Esophagus (tissue), 2 donors: ENCODE measurements around the gene TSC1. TPM values are rescaled to one million over a fixed set of nuclear protein-coding genes. Genes with fewer than 3 reads are reported as not detected.
"Not testable (repeated sequence)": the region's sequence is repeated elsewhere in the genome, so short reads cannot be mapped to it uniquely, and the experiment has no call there.

Experiments
- H3K27ac ChIP-seq, 2 donors: one replicate each; pipeline ENCODE4 v1.5.1; 2013; ENCODE audit warnings: low read depth in 2 of 2, mild to moderate bottlenecking in 2 of 2, inconsistent platforms in 1 of 2, low read length in 1 of 2, moderate library complexity in 1 of 2
- H3K27me3 ChIP-seq, 2 donors: one replicate each; pipeline ENCODE4 v1.6.1; 2013; ENCODE audit warnings: low read length in 2 of 2, control low read depth in 1 of 2, mild to moderate bottlenecking in 1 of 2; ENCODE audit not compliant: insufficient read depth in 2 of 2, control insufficient read depth in 1 of 2
- H3K36me3 ChIP-seq, 2 donors: one replicate each; pipeline ENCODE4 v1.6.1; 2013; ENCODE audit warnings: low read length in 1 of 2; ENCODE audit not compliant: control insufficient read depth in 2 of 2, insufficient read depth in 2 of 2
- H3K4me1 ChIP-seq, 2 donors: one replicate each; pipeline ENCODE4 v1.6.1; 2013; ENCODE audit warnings: low read length in 1 of 2; ENCODE audit not compliant: control insufficient read depth in 2 of 2, insufficient read depth in 2 of 2
- H3K4me3 ChIP-seq, 2 donors: one replicate each; pipeline ENCODE4 v1.5.1; 2013; ENCODE audit warnings: low read length in 2 of 2, mild to moderate bottlenecking in 2 of 2, low read depth in 1 of 2, moderate library complexity in 1 of 2
- H3K9me3 ChIP-seq, 2 donors: one replicate each; pipeline ENCODE4 v1.6.1; 2013; ENCODE audit warnings: mild to moderate bottlenecking in 2 of 2, low read depth in 1 of 2, low read length in 1 of 2, moderate library complexity in 1 of 2; ENCODE audit not compliant: control insufficient read depth in 2 of 2, insufficient read depth in 1 of 2
- WGBS, 2 donors: extraction: QIAGEN DNeasy Blood & Tissue Kit; methylation state at CpG; one replicate each; pipeline ENCODE4 v1.1.7; 2013; 5-methylcytosine and 5-hydroxymethylcytosine counted together
- polyA plus RNA-seq, 2 donors: library from polyadenylated mRNA; stranded (reverse); fragments of 200-250 nt; gene quantifications; one replicate each; pipeline ENCODE4 v1.2.3, GENCODE V29; 2013
- donor health status: healthy with polysubstance abuse.
- donor health status: Bipolar disorder and iron deficiency.

TSC1 gene
- polyA plus RNA-seq = 10 to 100 TPM in 1 of 2 donors, 1 to 10 TPM in 1; 8.9 to 14.3 TPM

DNA sequence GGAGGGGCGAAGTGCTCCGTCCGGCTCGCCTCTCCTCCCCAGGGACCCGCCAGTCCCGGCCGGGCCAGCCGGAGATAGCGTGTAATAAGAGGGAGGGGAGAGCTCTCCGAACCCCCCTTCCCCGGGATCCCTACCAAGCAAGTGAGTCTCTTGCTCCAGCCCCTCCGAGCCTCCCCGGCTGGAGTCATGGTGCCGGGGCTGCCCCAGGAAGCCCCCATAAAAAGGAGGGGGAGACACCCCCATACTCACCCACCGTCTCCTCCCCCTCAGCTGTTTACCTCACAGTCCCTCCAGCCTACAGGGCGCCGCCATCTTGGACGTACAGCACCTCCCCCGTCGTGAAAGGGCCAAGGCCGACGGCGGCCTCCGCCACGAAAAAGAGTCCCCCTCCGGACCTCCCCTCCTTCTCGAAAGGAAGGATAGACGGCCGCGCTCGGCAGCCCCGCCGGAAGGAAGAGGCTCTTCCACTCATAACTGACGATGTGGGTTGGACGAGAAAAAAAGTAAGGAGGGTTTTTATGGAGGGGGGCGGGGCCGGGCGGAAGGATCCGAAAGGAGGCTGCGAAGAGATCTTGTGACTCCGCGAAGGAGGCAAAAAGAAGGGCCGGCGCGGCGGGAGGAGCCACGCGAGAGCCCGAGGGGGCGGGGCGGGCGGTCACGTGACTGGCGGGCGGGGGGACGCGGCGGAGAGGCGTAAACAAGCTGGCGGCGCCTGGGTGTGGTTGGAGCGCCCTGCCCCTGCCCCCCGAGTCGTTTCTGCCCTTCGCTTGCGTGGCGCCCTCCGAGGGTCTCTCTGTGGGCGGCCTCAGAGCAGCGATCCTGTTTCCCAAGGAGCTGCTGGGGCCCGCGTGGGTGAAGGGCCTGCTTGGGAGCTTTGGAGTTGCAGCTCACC is at the start of gene TSC1:
Gene TSC1 (minus strand): TSS at position 323 of the 892 bp plus-strand sequence. CDS start 15,744 bp downstream, outside the sequence.
- Histone ChIP-seq H3K4me1 (peaks cover 0 to 3% of the 10 kb centered on the region in 2 donors), H3K9me3 (no peaks in the 10 kb centered on the region), H3K27me3 (no peaks in the 10 kb centered on the region), H3K27ac (peak within 1 kb of the TSS; percentile 92 to 96), H3K4me3 (peak within 1 kb of the TSS; percentile 82 to 89), H3K36me3 (no peaks in the 10 kb centered on the region)
- 0% methylated on average over 58 to 72 of the region's 72 CpGs for WGBS, 2 donors

DNA sequence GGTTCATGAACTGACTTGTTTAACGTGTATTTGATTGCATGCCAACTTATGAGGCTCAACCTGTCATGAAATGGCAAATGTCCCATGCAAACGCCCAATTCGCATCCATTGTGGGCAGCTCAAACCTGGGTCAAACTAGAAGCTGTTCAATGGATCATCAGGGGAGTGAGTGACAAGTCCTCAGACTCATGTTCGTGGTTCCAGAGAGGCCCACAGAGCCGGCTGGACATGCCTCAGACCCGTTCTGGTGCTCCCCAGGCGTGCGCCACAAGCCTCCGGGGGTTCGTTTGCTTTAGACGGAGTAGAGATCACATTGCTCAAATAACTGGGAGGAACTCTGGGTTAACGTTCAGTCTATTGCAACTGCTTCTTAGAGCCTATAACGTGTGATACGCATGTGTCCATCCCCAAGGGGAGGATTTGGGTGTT is 49.1 kb upstream of the TSC1 start:
- Histone ChIP-seq H3K4me1 (peaks cover 5 to 11% of the 10 kb centered on the region in 2 donors), H3K36me3 (no peaks in the 10 kb centered on the region), H3K9me3 (no peaks in the 10 kb centered on the region), H3K27ac (peak overlapping the region; percentile 91 to 97), H3K27me3 (no peaks in the 10 kb centered on the region), H3K4me3 (no peak overlapping the region)
- 34 to 44% methylated on average over 14 of the region's 14 CpGs for WGBS, 2 donors

DNA sequence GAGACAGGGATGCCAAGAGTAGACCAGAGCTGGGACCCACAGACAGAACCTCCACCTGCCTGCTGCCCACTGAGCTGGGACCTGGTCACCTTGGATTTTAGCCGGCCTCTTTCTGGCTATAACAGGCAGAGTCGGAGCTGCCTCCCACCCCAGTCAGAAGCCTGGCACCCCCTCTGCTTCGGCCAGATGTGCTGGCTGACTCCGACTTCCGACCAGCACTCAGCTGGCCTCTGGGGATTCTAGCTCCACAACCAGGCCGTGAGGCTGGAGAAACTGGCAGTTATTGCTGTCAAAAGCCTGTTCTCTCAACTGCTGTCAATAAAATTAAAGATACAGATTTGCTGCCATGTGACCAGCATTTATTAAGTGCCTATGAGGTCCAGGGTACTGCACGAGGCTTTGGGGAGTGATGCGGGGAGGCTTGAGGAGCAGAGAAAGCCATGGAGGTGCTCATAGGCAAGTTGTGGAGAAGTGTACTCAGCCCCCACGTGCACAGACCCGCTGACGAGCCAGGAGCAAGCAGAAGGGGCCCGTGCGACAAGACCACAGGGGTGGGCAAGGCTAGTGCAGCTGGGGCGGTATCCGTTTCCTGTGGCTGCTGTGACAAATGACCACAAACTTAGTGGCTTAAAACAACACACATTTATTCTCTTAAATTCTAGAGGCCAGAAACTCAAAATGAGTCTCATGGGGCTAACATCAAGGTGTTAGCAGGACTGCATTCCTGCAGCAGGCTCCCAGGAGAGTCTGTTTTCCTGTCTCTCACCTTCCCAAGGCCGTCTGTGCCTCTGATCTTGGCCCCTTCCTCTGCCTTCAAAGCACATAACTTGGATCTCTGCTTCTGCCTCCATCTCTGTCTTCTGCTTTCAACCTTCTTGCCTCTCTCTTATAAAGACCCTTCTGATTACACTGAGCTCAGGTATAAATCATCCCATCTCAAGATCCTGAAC is 47.2 kb upstream of the TSC1 start:
- 52 to 56% methylated on average over 16 of the region's 16 CpGs for WGBS, 2 donors
- Histone ChIP-seq H3K4me3 (no peak overlapping the region), H3K27me3 (no peaks in the 10 kb centered on the region), H3K4me1 (peaks cover 5 to 13% of the 10 kb centered on the region in 2 donors), H3K9me3 (no peaks in the 10 kb centered on the region), H3K36me3 (no peaks in the 10 kb centered on the region), H3K27ac (no peak overlapping the region)

DNA sequence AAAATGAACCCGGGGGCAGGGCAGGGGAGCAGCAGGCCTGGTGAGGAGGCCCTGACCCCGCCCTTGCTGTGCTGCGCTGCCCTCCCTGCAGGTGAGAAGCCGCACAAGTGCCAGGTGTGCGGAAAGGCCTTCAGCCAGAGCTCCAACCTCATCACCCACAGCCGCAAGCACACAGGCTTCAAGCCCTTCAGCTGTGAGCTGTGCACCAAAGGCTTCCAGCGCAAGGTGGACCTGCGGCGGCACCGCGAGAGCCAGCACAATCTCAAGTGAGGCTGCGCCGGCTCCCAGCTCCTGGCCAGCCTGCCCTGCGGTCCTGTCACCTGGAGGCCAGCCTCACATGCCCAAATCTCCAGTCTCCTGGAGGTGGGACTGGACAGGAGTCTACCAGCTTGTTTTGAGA is 46.4 kb upstream of the TSC1 start:
- no peaks in the 10 kb centered on the region for H3K27me3 ChIP-seq
- no peaks in the 10 kb centered on the region for H3K9me3 ChIP-seq
- 88 to 96% methylated on average over 13 to 14 of the region's 14 CpGs for WGBS, 2 donors

GRCh38 chr9:132989998-132990557 is 45.7 kb upstream of the TSC1 start:
- not testable (repeated sequence) for H3K36me3 ChIP-seq, H3K4me3 ChIP-seq, H3K9me3 ChIP-seq, H3K27ac ChIP-seq, H3K27me3 ChIP-seq
- 69 to 71% methylated on average over 4 of the region's 4 CpGs for WGBS, 2 donors
- peaks cover 5 to 13% of the 10 kb centered on the region in 2 donors for H3K4me1 ChIP-seq

More for the DNA sequence above, 46.4 kb upstream of the TSC1 start:
- no peaks in the 10 kb centered on the region for H3K36me3 ChIP-seq
- peaks cover 5 to 15% of the 10 kb centered on the region in 2 donors for H3K4me1 ChIP-seq
- H3K27ac ChIP-seq = no peak overlapping the region
- no peak overlapping the region for H3K4me3 ChIP-seq

DNA sequence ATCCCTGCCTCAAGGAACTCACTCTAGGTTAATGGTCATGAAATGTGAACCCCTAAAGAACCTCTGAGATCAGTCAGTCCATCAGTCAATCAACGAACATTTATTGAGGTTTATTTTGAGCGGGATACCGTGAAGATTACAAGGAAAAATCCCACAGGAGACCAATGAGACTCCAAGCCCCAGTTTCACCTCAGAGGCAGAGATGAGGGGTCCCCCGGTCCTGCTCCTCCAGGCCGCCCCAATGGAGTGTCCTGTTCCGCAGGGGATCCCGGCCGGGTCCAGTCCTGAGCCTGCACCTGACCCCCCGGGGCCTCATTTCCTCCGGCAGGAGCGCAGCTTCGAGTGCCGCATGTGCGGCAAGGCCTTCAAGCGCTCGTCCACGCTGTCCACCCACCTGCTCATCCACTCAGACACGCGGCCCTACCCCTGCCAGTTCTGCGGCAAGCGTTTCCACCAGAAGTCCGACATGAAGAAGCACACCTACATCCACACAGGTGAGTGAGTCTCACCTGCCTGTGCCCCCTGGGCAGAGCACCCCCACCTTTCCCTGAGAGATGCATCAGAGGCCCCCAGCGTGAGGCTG is 45.1 kb upstream of the TSC1 start:
- H3K27ac ChIP-seq = no peak overlapping the region
- H3K4me1 ChIP-seq = peaks cover 0 to 7% of the 10 kb centered on the region in 2 donors
- 81 to 83% methylated on average over 23 of the region's 23 CpGs for WGBS, 2 donors
- H3K9me3 ChIP-seq = no peaks in the 10 kb centered on the region
- no peaks in the 10 kb centered on the region for H3K27me3 ChIP-seq
- H3K36me3 ChIP-seq = no peaks in the 10 kb centered on the region
- no peak overlapping the region for H3K4me3 ChIP-seq

DNA sequence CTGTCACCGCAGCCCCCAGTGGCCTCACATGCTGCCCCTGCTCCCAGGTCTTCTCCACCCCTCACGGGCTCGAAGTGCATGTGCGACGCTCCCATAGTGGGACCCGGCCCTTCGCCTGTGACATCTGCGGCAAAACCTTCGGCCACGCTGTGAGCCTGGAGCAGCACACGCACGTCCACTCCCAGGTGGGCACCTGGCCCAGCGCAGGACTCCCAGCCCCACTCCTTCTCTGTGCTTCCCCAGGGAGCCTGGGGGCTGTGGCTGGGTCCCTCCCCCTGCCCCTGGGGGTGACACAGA is 44.5 kb upstream of the TSC1 start:
- WGBS, 2 donors = 89 to 90% methylated on average over 13 of the region's 13 CpGs
- Histone ChIP-seq H3K4me3 (no peak overlapping the region), H3K4me1 (peaks cover 0 to 4% of the 10 kb centered on the region in 2 donors), H3K9me3 (no peaks in the 10 kb centered on the region), H3K27ac (no peak overlapping the region), H3K36me3 (no peaks in the 10 kb centered on the region), H3K27me3 (no peaks in the 10 kb centered on the region)

DNA sequence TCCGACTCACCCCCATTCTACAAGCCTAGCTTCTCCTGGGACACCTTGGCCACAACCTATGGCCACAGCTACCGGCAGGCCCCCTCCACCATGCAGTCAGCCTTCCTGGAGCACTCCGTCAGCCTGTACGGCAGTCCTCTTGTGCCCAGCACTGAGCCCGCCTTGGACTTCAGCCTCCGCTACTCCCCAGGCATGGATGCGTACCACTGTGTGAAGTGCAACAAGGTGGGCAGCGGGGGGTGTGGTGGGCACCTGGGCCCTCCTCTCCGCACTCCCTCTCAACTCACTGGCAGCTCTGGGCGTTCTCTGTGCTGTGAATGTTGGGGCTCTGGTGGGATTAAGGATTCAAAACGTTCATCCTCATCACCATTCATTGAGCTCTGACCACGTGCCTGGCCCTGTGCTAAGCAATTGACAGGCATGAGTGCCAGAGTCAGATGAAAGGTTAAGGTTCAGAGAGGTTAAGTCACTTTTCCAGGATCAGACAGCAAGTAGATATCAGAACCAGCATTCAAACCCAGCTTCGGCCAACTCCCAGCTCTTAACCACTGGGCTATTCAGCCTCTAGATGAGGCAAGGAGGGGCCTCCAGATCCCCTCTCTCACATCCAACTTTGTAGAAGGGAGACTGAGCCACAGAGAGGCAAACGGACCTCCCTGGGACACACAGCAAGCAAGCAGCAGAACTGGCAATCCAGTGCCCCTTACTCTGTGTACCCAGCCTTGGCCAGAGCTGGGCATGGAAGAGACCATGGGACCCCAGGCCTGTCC is 44.0 kb upstream of the TSC1 start:
- Histone ChIP-seq H3K4me1 (peaks cover 0 to 4% of the 10 kb centered on the region in 2 donors), H3K27me3 (no peaks in the 10 kb centered on the region), H3K9me3 (no peaks in the 10 kb centered on the region), H3K36me3 (no peaks in the 10 kb centered on the region), H3K27ac (no peak overlapping the region), H3K4me3 (no peak overlapping the region)
- WGBS, 2 donors = 81 to 83% methylated on average over 14 of the region's 14 CpGs
